Lung (tissue), 12 donors: ENCODE data around the gene CUBN. TPM values are rescaled to one million over a fixed set of nuclear protein-coding genes. Genes with fewer than 3 reads are reported as not detected.

Experiments used
- ATAC-seq: fragments of 200-7000 bp; cut with Tn5 transposase; one replicate; pipeline ENCODE4 v1.9.1; 2020; ENCODE audit warnings: moderate number of reproducible peaks; ENCODE audit not compliant: insufficient read depth, low FRiP score
- DNase-seq, 3 donors: peaks; one replicate each; pipeline ENCODE4 v3.0.0-alpha.2; 2013 to 2017
- H3K27ac ChIP-seq, 2 donors: one replicate each; pipeline ENCODE4 v1.5.1; 2013; ENCODE audit warnings: mild to moderate bottlenecking in 2 of 2, moderate library complexity in 2 of 2, control low read depth in 1 of 2, inconsistent platforms in 1 of 2, low read depth in 1 of 2, low read length in 1 of 2
- H3K27me3 ChIP-seq, 3 donors: one replicate each; pipeline ENCODE4 v1.5.1; 2013; ENCODE audit warnings: low read length in 2 of 3; ENCODE audit not compliant: control insufficient read depth in 3 of 3, insufficient read depth in 3 of 3
- H3K36me3 ChIP-seq, 4 donors: one replicate each; pipeline ENCODE4 v1.5.1; 2013; ENCODE audit warnings: low read length in 4 of 4, mild to moderate bottlenecking in 1 of 4, moderate library complexity in 1 of 4; ENCODE audit not compliant: control insufficient read depth in 4 of 4, insufficient read depth in 4 of 4
- H3K4me1 ChIP-seq, 5 donors: one replicate each; pipeline ENCODE4 v1.5.1; 2013; ENCODE audit warnings: low read length in 5 of 5, mild to moderate bottlenecking in 2 of 5, moderate library complexity in 1 of 5; ENCODE audit not compliant: control insufficient read depth in 5 of 5, insufficient read depth in 5 of 5
- H3K4me3 ChIP-seq: one replicate; pipeline ENCODE4 v1.5.1; 2013; ENCODE audit warnings: mild to moderate bottlenecking, control low read depth, moderate library complexity
- H3K9ac ChIP-seq, 2 donors: one replicate each; pipeline ENCODE4 v1.5.1; 2013; ENCODE audit warnings: low read length in 2 of 2, control low read depth in 1 of 2; ENCODE audit not compliant: insufficient read depth in 1 of 2
- H3K9me3 ChIP-seq, 4 donors: one replicate each; pipeline ENCODE4 v1.5.1; 2013; ENCODE audit warnings: low read length in 3 of 4, mild to moderate bottlenecking in 1 of 4, moderate library complexity in 1 of 4; ENCODE audit not compliant: control insufficient read depth in 4 of 4, insufficient read depth in 3 of 4
- WGBS, 2 donors: extraction: QIAGEN DNeasy Blood & Tissue Kit; methylation state at CpG; one replicate each; pipeline ENCODE4 v1.1.7; 2013; 5-methylcytosine and 5-hydroxymethylcytosine counted together
- polyA plus RNA-seq, 2 donors: library from polyadenylated mRNA; stranded (reverse); fragments of 200-250 nt; gene quantifications; one replicate each; pipeline ENCODE4 v1.2.1, GENCODE V29; 2013
- total RNA-seq, 2 donors: library from RNA; depleted of rRNA in 1 of 2; stranded (reverse); fragments of >200 nt in 1 of 2; gene quantifications; one replicate each; pipeline ENCODE4 v1.2.1, GENCODE V29; 2014 to 2021
- TF ChIP-seq, protein P1 (sequence below): IDR thresholded peaks from 2 replicates; pipeline ENCODE4 v1.5.1; 2012; ENCODE audit warnings: mild to moderate bottlenecking; ENCODE audit errors: control extremely low read depth, extremely low read depth
- donor health status: control.
- donor health status: control.
- donor health status: Bipolar disorder and iron deficiency.
- donor health status: healthy.
- donor health status: DM: yes; HTN: yes; CAD: no.

CUBN gene
- total and polyA plus RNA-seq, 4 donors = 0.33 to 5.1 (median 1.0) TPM

GRCh38 chr10:17029581-17030271 lies 99.9 kb downstream of the CUBN start:
- no peaks in the 10 kb centered on the region for H3K36me3 ChIP-seq
- no peaks in the 10 kb centered on the region for H3K9me3 ChIP-seq
- WGBS, 2 donors = 36 to 40% methylated on average over 9 of the region's 9 CpGs
- H3K4me3 ChIP-seq = no peak overlapping the region
- peak overlapping the region; percentile 30 to 86 for H3K27ac ChIP-seq
- peaks cover 0 to 19% (median 4%) of the 10 kb centered on the region in 5 donors for H3K4me1 ChIP-seq
- TF ChIP-seq, protein P1, sequence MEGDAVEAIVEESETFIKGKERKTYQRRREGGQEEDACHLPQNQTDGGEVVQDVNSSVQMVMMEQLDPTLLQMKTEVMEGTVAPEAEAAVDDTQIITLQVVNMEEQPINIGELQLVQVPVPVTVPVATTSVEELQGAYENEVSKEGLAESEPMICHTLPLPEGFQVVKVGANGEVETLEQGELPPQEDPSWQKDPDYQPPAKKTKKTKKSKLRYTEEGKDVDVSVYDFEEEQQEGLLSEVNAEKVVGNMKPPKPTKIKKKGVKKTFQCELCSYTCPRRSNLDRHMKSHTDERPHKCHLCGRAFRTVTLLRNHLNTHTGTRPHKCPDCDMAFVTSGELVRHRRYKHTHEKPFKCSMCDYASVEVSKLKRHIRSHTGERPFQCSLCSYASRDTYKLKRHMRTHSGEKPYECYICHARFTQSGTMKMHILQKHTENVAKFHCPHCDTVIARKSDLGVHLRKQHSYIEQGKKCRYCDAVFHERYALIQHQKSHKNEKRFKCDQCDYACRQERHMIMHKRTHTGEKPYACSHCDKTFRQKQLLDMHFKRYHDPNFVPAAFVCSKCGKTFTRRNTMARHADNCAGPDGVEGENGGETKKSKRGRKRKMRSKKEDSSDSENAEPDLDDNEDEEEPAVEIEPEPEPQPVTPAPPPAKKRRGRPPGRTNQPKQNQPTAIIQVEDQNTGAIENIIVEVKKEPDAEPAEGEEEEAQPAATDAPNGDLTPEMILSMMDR = no peak
- no peaks in the 10 kb centered on the region for H3K27me3 ChIP-seq
- ATAC-seq = peak; percentile 59
- peak; percentile 45 to 78 (median 66) for DNase-seq
- peak overlapping the region in 1 of 2 donors; percentile 36 for H3K9ac ChIP-seq

DNA sequence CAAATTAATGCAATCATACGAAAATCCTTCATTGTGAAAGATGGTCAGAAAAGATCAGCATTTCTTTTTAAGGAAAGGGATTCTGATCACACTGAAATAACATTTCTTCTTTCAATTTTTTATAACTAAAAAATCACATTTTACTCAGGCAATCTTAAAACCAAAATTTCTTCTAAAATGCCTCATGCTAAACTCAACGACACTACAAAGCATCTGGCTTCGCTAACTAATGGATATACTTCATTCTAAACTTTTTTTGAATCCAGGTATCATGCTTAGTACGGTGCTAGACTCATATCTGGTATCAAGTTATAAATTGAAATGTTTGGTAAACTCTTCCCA lies 100.4 kb downstream of the CUBN start:
- DNase-seq (no peak), ATAC-seq (no peak)
- TF ChIP-seq, protein P1 = no peak
- peaks cover 0 to 22% (median 4%) of the 10 kb centered on the region in 5 donors for H3K4me1 ChIP-seq
- no peak overlapping the region for H3K9ac ChIP-seq
- H3K27ac ChIP-seq = no peak overlapping the region
- H3K9me3 ChIP-seq = no peaks in the 10 kb centered on the region
- no peaks in the 10 kb centered on the region for H3K36me3 ChIP-seq
- 43 to 47% methylated on average over 4 of the region's 4 CpGs for WGBS, 2 donors
- no peaks in the 10 kb centered on the region for H3K27me3 ChIP-seq
- H3K4me3 ChIP-seq = no peak overlapping the region

DNA sequence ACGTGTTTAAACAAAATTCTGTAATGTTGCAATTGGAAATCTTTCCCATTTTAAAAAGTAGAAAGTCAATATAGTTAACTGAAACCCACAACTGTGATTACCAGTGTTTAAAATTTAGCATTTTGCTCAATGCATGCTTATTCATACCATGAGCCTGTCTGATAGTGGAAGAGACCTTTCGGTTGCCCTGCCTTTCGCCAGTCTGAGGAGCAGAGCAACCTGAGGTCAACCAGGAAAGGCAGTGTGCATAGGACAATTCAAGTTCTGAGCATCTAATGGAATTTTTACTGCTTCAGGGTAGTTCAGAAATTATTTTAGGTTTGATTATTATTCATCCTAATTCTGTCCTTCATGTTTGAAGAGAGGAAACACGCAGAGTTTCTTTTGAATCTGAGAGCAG lies 100.8 kb downstream of the CUBN start:
- peaks cover 0 to 22% (median 4%) of the 10 kb centered on the region in 5 donors for H3K4me1 ChIP-seq
- H3K9ac ChIP-seq = no peak overlapping the region
- no peaks in the 10 kb centered on the region for H3K27me3 ChIP-seq
- H3K27ac ChIP-seq = no peak overlapping the region
- no peaks in the 10 kb centered on the region for H3K9me3 ChIP-seq
- ATAC-seq (no peak), DNase-seq (no peak)
- H3K4me3 ChIP-seq = no peak overlapping the region
- TF ChIP-seq, protein P1 = no peak
- no peaks in the 10 kb centered on the region for H3K36me3 ChIP-seq
- 63 to 75% methylated on average over 4 of the region's 4 CpGs for WGBS, 2 donors
